Naive thymus-derived CD4-positive, alpha-beta T cell (primary cell): ENCODE results near the gene UPB1. TPM values are rescaled to one million over a fixed set of nuclear protein-coding genes. Genes with fewer than 3 reads are reported as not detected.

Source experiments
- ATAC-seq: fragments of 150-1000 bp; cut with Tn5 transposase; 2 replicates; pipeline ENCODE4 v1.10.0; 2021; ENCODE audit warnings: mild to moderate bottlenecking, moderate library complexity
- CTCF ChIA-PET: fragments of 350-600 bp; sonication (Branson Sonifier 250); formaldehyde crosslinking; loops from one replicate; lab custom pipeline; 2021; ENCODE audit warnings: antibody characterized with exemption; lab: Charles Lee
- POLR2A ChIA-PET: fragments of 350-600 bp; sonication (Branson Sonifier 250); formaldehyde crosslinking; loops from one replicate; lab custom pipeline; 2021; ENCODE audit warnings: antibody characterized with exemption, inconsistent platforms; lab: Charles Lee
- DNase-seq, 9 donors: peaks; one replicate each; pipeline versions ENCODE4 v3.0.0 to v3.0.0-alpha.2; 2020 to 2022; ENCODE audit warnings: mixed read lengths in 1 of 9
- H3K27ac ChIP-seq: one replicate; pipeline ENCODE4 v1.7.0; 2013; ENCODE audit warnings: mild to moderate bottlenecking, low read depth, low read length, moderate library complexity
- H3K27me3 ChIP-seq, 2 donors: one replicate each; pipeline ENCODE4 v1.7.0; 2013; ENCODE audit warnings: low read length in 2 of 2, mild to moderate bottlenecking in 2 of 2, moderate library complexity in 2 of 2; ENCODE audit not compliant: control insufficient read depth in 2 of 2, insufficient read depth in 2 of 2
- H3K36me3 ChIP-seq, 3 experiments: 1 replicate in 2 of 3; 2 replicates in 1 of 3; pipeline ENCODE4 v1.7.0; 2013; ENCODE audit warnings: low read length in 3 of 3, mild to moderate bottlenecking in 3 of 3, moderate library complexity in 1 of 3; ENCODE audit not compliant: insufficient read depth in 3 of 3, control insufficient read depth in 2 of 3
- H3K4me1 ChIP-seq, 2 donors: one replicate each; pipeline ENCODE4 v1.7.0; 2013; ENCODE audit warnings: low read length in 2 of 2, mild to moderate bottlenecking in 2 of 2, moderate library complexity in 1 of 2; ENCODE audit not compliant: control insufficient read depth in 2 of 2, insufficient read depth in 2 of 2
- H3K4me3 ChIP-seq: 2 replicates; pipeline ENCODE4 v1.7.0; 2013; ENCODE audit warnings: mild to moderate bottlenecking, low read length
- H3K9me3 ChIP-seq, 3 experiments: 1 replicate in 2 of 3; 2 replicates in 1 of 3; pipeline ENCODE4 v1.7.0; 2013; ENCODE audit warnings: low read length in 3 of 3; ENCODE audit not compliant: control insufficient read depth in 2 of 3
- H3K27ac Mint-ChIP-seq, 9 donors: one replicate each; pipeline ENCODE4 v1.8.0; 2020 to 2022; ENCODE audit warnings: mixed read lengths in 9 of 9, mild to moderate bottlenecking in 8 of 9, moderate library complexity in 5 of 9, inconsistent platforms in 2 of 9
- H3K27me3 Mint-ChIP-seq, 5 donors: one replicate each; pipeline ENCODE4 v1.8.0; 2021 to 2022; ENCODE audit warnings: mixed read lengths in 5 of 5, mild to moderate bottlenecking in 1 of 5
- H3K36me3 Mint-ChIP-seq, 5 donors: one replicate each; pipeline ENCODE4 v1.8.0; 2020 to 2022; ENCODE audit warnings: mixed read lengths in 5 of 5, mild to moderate bottlenecking in 3 of 5, inconsistent platforms in 1 of 5
- H3K4me1 Mint-ChIP-seq, 7 donors: one replicate each; pipeline ENCODE4 v1.8.0; 2020 to 2022; ENCODE audit warnings: mixed read lengths in 7 of 7, mild to moderate bottlenecking in 3 of 7, inconsistent platforms in 1 of 7
- H3K4me3 Mint-ChIP-seq, 10 donors: one replicate each; pipeline ENCODE4 v1.8.0; 2020 to 2022; ENCODE audit warnings: mild to moderate bottlenecking in 10 of 10, mixed read lengths in 10 of 10, moderate library complexity in 6 of 10, inconsistent platforms in 2 of 10
- H3K9me3 Mint-ChIP-seq, 11 donors: one replicate each; pipeline ENCODE4 v1.8.0; 2020 to 2022; ENCODE audit warnings: mixed read lengths in 11 of 11, mild to moderate bottlenecking in 4 of 11, inconsistent platforms in 1 of 11, moderate library complexity in 1 of 11
- intact Hi-C, 2 donors: fragments of 100-400 bp; cut with micrococcal nuclease; formaldehyde crosslinking; loops; one replicate each; pipeline ENCODE4 v1.15.1; 2023
- polyA plus RNA-seq, 2 donors: library from polyadenylated mRNA; unstranded; fragments of 300-500 nt; fragmentation: Illumina TruSeq; gene quantifications; one replicate each; pipeline ENCODE4 v1.2.3, GENCODE V29; 2021
- total RNA-seq, 6 experiments: library from RNA in 5 of 6; stranded (reverse) in 5 of 6; gene quantifications; 1 replicate in 5 of 6; 2 replicates in 1 of 6; pipeline ENCODE4 v1.2.3 and lab custom pipeline; 2021 to 2026

The UPB1 gene
- total and polyA plus RNA-seq, 7 experiments from 2014 or later, result 0.14 to 3.4 (median 1.6) TPM

- Histone ChIP-seq H3K27me3 (no peaks in the 10 kb centered on the region), H3K4me1 (no peaks in the 10 kb centered on the region), H3K27ac (no peak overlapping the region), H3K4me3 (no peak overlapping the region), H3K36me3 (peaks cover 2 to 67% (median 6%) of the 10 kb centered on the region in 3 experiments), H3K9me3 (no peaks in the 10 kb centered on the region)
- Mint-ChIP-seq H3K4me1 (peaks cover 0 to 3% (median 0%) of the 10 kb centered on the region in 7 donors), H3K4me3 (no peak overlapping the region), H3K27ac (peak overlapping the region in 2 of 9 donors; percentile 8 to 38), H3K36me3 (peaks cover 0 to 29% (median 8%) of the 10 kb centered on the region in 5 donors), H3K27me3 (no peaks in the 10 kb centered on the region), H3K9me3 (no peaks in the 10 kb centered on the region)
- peak; percentile 47 for ATAC-seq
- ChIA-PET CTCF (no interaction called here), POLR2A (interaction anchor here (0.7 kb wide), 1 partner anchor 141 kb away, joined by 3 read pairs; no protein-coding TSS in a partner anchor)
- intact Hi-C loops, result no loop called here
- DNase-seq, result no peak
Observed at GRCh38 chr22:24541681-24542515, 46.8 kb downstream of the UPB1 start.

- DNase-seq, result no peak
- ChIA-PET POLR2A (no interaction called here), CTCF (no interaction called here)
- H3K9me3 Mint-ChIP-seq, result no peaks in the 10 kb centered on the region
- Histone ChIP-seq H3K4me1 (no peaks in the 10 kb centered on the region), H3K9me3 (no peaks in the 10 kb centered on the region), H3K27ac (no peak overlapping the region), H3K4me3 (no peak overlapping the region), H3K27me3 (no peaks in the 10 kb centered on the region), H3K36me3 (peaks cover 9 to 74% (median 13%) of the 10 kb centered on the region in 3 experiments)
- no peak overlapping the region for H3K27ac Mint-ChIP-seq
- intact Hi-C loops, result no loop called here
- peak; percentile 28 for ATAC-seq
- no peaks in the 10 kb centered on the region for H3K27me3 Mint-ChIP-seq
- peaks cover 0 to 37% (median 8%) of the 10 kb centered on the region in 5 donors for H3K36me3 Mint-ChIP-seq
- peaks cover 0 to 5% (median 0%) of the 10 kb centered on the region in 7 donors for H3K4me1 Mint-ChIP-seq
- no peak overlapping the region for H3K4me3 Mint-ChIP-seq
Observed at GRCh38 chr22:24542641-24543040, 47.5 kb downstream of the UPB1 start.

- no peak overlapping the region for H3K27ac Mint-ChIP-seq
- ChIA-PET POLR2A (no interaction called here), CTCF (no interaction called here)
- no peak overlapping the region for H3K27ac ChIP-seq
- peaks cover 0 to 42% (median 8%) of the 10 kb centered on the region in 5 donors for H3K36me3 Mint-ChIP-seq
- intact Hi-C loops, result no loop called here
- no peak for ATAC-seq
- no peaks in the 10 kb centered on the region for H3K4me1 ChIP-seq
- H3K4me3 Mint-ChIP-seq, result no peak overlapping the region
- DNase-seq, result no peak
- no peaks in the 10 kb centered on the region for H3K9me3 Mint-ChIP-seq
- peaks cover 0 to 7% (median 0%) of the 10 kb centered on the region in 7 donors for H3K4me1 Mint-ChIP-seq
- H3K4me3 ChIP-seq, result no peak overlapping the region
- no peaks in the 10 kb centered on the region for H3K27me3 Mint-ChIP-seq
- no peaks in the 10 kb centered on the region for H3K9me3 ChIP-seq
- no peaks in the 10 kb centered on the region for H3K27me3 ChIP-seq
- peaks cover 13 to 80% (median 16%) of the 10 kb centered on the region in 3 experiments for H3K36me3 ChIP-seq
Observed at GRCh38 chr22:24543185-24543601, 48.1 kb downstream of the UPB1 start.

- peaks cover 0 to 47% (median 8%) of the 10 kb centered on the region in 5 donors for H3K36me3 Mint-ChIP-seq
Observed at GRCh38 chr22:24543679-24544243, 48.6 kb downstream of the UPB1 start.

GRCh38 chr22:24548812-24549211 is 53.7 kb downstream of the UPB1 start:
- Mint-ChIP-seq H3K36me3 (peaks cover 0 to 39% (median 5%) of the 10 kb centered on the region in 5 donors), H3K27me3 (no peaks in the 10 kb centered on the region), H3K9me3 (no peaks in the 10 kb centered on the region), H3K4me3 (no peak overlapping the region), H3K27ac (peak overlapping the region in 1 of 9 donors; percentile 21), H3K4me1 (peaks cover 20 to 37% (median 27%) of the 10 kb centered on the region in 7 donors)
- ChIA-PET POLR2A (no interaction called here), CTCF (interaction anchor here (0.6 kb wide), 1 partner anchor 111 kb away, joined by 3 read pairs; no protein-coding TSS in a partner anchor)
- H3K9me3 ChIP-seq, result no peaks in the 10 kb centered on the region
- no peak for DNase-seq
- intact Hi-C loops, result no loop called here
- H3K4me1 ChIP-seq, result peaks cover 5 to 9% of the 10 kb centered on the region in 2 donors
- H3K36me3 ChIP-seq, result peaks cover 11 to 61% (median 13%) of the 10 kb centered on the region in 3 experiments
- H3K4me3 ChIP-seq, result no peak overlapping the region
- H3K27me3 ChIP-seq, result no peaks in the 10 kb centered on the region
- ATAC-seq, result no peak
- H3K27ac ChIP-seq, result no peak overlapping the region

More at GRCh38 chr22:24543679-24544243, 48.6 kb downstream of the UPB1 start:
- Mint-ChIP-seq H3K4me1 (peaks cover 0 to 8% (median 0%) of the 10 kb centered on the region in 7 donors), H3K4me3 (no peak overlapping the region), H3K27ac (no peak overlapping the region), H3K27me3 (no peaks in the 10 kb centered on the region), H3K9me3 (no peaks in the 10 kb centered on the region)
- intact Hi-C loops, result no loop called here
- CTCF ChIA-PET, result no interaction called here
- Histone ChIP-seq H3K4me3 (no peak overlapping the region), H3K4me1 (no peaks in the 10 kb centered on the region), H3K9me3 (no peaks in the 10 kb centered on the region), H3K36me3 (peaks cover 13 to 85% (median 16%) of the 10 kb centered on the region in 3 experiments), H3K27me3 (no peaks in the 10 kb centered on the region), H3K27ac (no peak overlapping the region)
- POLR2A ChIA-PET, result interaction anchor here (1.4 kb wide), 1 partner anchor 11 kb away, joined by 5 read pairs; the partner anchor contains the start of gene GUCD1
- DNase-seq (no peak), ATAC-seq (no peak)

GRCh38 chr22:24550028-24550901 is 55.1 kb downstream of the UPB1 start:
- H3K36me3 ChIP-seq, result peaks cover 11 to 51% (median 13%) of the 10 kb centered on the region in 3 experiments
- no peaks in the 10 kb centered on the region for H3K9me3 ChIP-seq
- peaks cover 9 to 15% of the 10 kb centered on the region in 2 donors for H3K4me1 ChIP-seq
- Mint-ChIP-seq H3K4me1 (peaks cover 27 to 45% (median 34%) of the 10 kb centered on the region in 7 donors), H3K27ac (peak overlapping the region in 3 of 9 donors; percentile 5 to 74 (median 28)), H3K27me3 (no peaks in the 10 kb centered on the region), H3K36me3 (peaks cover 0 to 39% (median 5%) of the 10 kb centered on the region in 5 donors), H3K4me3 (no peak overlapping the region), H3K9me3 (no peaks in the 10 kb centered on the region)
- intact Hi-C loops, result loop anchor here (10.0 kb wide), 6 partner anchors 55 to 1935 kb away; partner anchors contain the start of genes CABIN1 (in 1 of the 2), GGT1 (in 1 of the 2), HPS4 (in 1 of the 2) and SRRD (in 1 of the 2)
- DNase-seq (no peak), ATAC-seq (peak; percentile 19)
- ChIA-PET POLR2A (interaction anchor here (0.7 kb wide), 1 partner anchor 31 kb away, joined by 3 read pairs; no protein-coding TSS in a partner anchor), CTCF (no interaction called here)
- H3K27ac ChIP-seq, result no peak overlapping the region
- H3K27me3 ChIP-seq, result no peaks in the 10 kb centered on the region
- H3K4me3 ChIP-seq, result no peak overlapping the region
